Raji (cell line): ENCODE measurements around the gene AFAP1L1.

Experiments used
- POLR2A ChIP-seq: IDR thresholded peaks from 2 replicates; pipeline ENCODE4 v1.6.1; 2011; ENCODE audit warnings: low read depth, low read length, control low read depth; ENCODE audit not compliant: insufficient read depth

AFAP1L1 gene

GRCh38 chr5:149273950-149274349 lies 2.3 kb downstream of the AFAP1L1 start:
- TF ChIP-seq POLR2A: no peak

- no peak for TF ChIP-seq POLR2A
These were observed 3.3 kb downstream of the AFAP1L1 start for GRCh38 chr5:149274939-149275338.

DNA sequence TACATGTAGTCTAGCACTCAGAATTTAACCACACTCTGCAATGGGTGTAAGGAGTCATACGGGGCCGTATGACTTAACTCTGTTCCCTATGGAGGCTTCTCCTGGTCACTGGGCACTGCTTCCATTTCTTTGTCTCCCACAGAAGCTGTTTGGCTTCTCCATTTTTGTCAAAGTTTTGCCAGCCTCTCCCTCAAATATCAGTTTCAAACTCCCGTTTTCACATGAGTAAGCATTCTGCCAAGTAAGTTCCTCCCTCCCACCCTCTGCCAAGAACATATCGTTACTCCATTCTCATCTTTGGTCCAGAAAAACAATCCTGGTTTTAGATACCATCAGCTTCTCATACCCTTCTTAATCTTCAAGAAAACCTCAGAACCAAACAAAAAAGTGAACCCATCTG lies 6.1 kb downstream of the AFAP1L1 start:
- no peak for TF ChIP-seq POLR2A

- no peak for TF ChIP-seq POLR2A
These were observed 7.0 kb downstream of the AFAP1L1 start for GRCh38 chr5:149278451-149279210.

- TF ChIP-seq POLR2A: no peak
These were observed 8.0 kb downstream of the AFAP1L1 start for GRCh38 chr5:149279661-149280060.

DNA sequence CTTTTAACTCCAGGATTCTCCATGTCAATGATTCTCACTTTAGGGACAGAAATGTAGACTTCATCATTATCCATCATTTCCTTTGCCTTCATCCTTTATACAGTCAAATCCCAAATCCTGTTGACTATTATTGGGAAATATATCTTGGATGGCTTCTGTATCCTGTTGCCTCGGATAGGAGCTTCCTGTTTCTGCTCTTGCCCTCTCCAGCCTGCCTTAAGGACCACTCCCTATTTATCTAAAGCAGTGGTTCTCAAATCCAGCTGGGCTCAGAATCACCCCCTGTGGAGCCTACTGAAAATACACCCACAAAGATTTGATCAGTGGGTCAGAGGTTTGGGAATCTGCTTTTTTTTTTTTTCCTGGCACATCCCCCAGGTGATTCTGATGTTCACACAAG lies 8.5 kb downstream of the AFAP1L1 start:
- no peak for TF ChIP-seq POLR2A

GRCh38 chr5:149280802-149281201 lies 9.1 kb downstream of the AFAP1L1 start:
- TF ChIP-seq POLR2A: no peak

DNA sequence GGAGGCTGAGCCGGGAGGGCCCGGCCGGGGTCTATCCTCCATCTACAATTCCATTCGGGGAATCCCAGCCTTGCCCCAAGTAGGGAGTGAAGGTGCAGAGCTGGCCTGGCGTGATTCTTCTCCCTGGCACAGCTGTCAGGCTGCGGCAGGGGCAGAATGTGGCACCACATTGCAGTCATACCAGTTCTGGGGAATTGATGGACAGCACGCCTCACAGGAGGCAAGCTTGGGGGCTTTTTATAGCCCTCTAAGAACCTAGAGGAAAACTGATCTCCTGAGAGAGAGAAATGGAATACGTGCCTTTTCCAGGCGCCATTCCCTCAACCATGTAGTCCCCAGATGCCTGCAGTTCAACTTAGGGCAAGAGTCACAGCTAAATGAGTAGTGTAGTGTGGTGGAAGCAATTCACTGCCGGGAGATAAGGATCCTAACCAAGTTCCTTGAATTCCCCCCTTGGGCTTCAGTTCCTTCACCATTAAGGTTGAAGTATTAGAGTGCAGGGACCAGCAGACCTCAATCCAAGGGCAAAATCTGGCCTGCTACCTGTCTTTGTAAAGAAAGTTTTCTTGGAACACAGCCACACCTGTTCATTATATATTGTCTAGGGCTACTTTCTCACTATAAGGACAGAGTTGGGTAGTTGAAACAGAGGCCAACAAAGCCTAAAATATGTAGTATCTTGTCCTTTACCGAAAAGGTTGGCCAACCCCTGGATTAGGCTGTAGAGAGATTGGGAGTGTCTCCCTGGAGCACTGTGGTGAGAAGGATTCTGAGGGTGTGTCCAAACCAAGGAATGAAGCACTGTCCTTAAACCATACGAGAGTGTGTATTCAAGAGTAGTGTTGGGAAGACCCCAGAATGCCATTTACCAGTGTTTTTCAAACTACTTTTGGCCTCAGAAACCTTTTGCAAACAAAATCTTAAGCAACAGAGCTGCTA lies 10.6 kb downstream of the AFAP1L1 start:
- no peak for TF ChIP-seq POLR2A

GRCh38 chr5:149282966-149283332 lies 11.3 kb downstream of the AFAP1L1 start:
- TF ChIP-seq POLR2A: no peak

GRCh38 chr5:149283626-149284480 lies 12.2 kb downstream of the AFAP1L1 start:
- no peak for TF ChIP-seq POLR2A

DNA sequence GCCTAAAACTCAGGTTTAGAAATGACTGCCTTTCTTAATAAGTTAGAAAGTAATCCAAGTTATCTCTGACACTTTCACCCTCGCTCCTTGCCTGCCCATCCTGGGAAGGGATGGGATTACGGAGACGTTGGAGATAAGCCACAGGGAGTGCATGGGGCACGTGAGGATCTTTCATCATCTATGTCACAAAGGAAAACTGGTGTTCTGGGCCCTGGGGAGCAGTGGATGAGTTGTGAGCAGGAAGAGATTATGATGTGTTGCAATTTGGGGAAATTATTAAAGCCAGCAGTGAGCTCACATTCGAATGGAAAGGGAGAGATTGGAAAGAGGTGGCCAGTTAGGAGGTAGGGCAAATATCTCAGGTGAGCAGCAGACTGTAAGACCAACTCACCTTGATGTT lies 12.8 kb downstream of the AFAP1L1 start:
- TF ChIP-seq POLR2A: no peak

GRCh38 chr5:149285153-149285552 lies 13.5 kb downstream of the AFAP1L1 start:
- no peak for TF ChIP-seq POLR2A

DNA sequence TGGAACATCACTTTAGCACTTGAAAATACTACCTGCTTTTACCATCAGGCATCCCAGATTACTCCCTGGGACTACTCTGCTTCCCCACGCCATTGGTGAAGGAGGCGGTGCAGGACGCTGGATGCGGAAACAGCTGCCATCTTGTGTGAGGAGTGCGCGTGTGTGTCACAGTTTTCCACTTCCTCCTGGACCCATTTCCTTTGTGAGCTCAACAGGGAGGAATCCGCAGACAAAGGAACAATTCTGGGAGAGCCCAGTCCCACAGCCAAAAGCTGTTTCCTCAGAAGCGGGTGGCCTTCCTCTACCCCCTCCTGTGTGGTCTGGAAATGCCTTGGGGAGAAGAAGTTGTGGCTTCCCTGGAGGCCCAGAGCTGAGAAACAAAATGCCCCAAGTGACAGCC lies 16.8 kb downstream of the AFAP1L1 start:
- TF ChIP-seq POLR2A: no peak

DNA sequence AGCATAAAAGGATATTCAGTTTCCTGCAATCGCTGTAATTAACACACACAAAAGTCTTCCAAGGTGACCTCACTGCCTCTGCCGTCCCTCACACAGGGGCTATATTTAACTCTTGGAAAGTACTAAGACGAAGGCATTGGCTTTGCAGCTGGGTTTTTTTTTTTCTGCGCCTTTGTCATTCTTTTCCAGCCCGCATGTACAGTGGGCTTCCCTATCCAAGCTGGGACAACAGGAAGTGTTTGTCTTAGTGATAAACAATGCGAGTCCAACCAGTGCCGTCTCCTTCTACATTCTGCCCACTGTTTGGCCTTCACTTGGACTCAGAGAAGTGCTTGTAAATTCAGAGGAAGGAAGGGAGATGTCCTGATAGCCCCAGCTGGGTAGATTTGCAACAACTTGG lies 17.6 kb downstream of the AFAP1L1 start:
- TF ChIP-seq POLR2A: no peak

- TF ChIP-seq POLR2A: no peak
These were observed 23.5 kb downstream of the AFAP1L1 start for GRCh38 chr5:149294872-149295829.
